Measurements from ENCODE around the gene GARIN1A.
"Not testable (repeated sequence)": the region's sequence is repeated elsewhere in the genome, so short reads cannot be mapped to it uniquely, and the experiment has no call there.

Gene GARIN1A

DNA sequence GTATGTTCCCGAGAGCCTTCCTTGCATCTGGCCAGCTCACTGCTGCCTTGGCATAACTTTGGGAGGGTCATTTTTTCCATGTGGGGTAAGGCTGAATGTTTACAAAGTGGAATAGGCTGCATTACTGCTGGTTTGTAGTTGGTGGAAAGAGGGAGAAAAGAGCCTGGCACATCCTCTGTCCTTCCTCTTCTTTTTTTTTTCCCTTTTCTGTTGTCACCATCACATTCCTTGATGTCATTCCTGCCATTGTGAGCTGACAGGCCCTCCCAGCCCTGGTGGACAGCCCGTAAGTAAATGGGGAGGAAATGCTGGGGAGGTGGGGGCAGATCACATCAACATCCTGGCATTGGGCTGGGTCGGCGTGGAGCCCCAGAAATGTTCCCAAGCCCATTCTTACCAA lies at the start of gene GARIN1A:
Gene GARIN1A (plus strand): TSS at position 301 of the 400 bp plus-strand sequence. CDS start 106 bp downstream, outside the sequence.
- DNase-seq (ENCODE audit: low spot score) = no peak

GRCh38 chr7:128627124-128627523 lies 45.0 kb upstream of the GARIN1A start:
- not testable (repeated sequence) for DNase-seq (ENCODE audit: low spot score)

- not testable (repeated sequence) for DNase-seq (ENCODE audit: low spot score)
These were observed 38.2 kb upstream of the GARIN1A start for GRCh38 chr7:128633915-128634314.

GRCh38 chr7:128645206-128645605 lies 26.9 kb upstream of the GARIN1A start:
- not testable (repeated sequence) for DNase-seq (ENCODE audit: low spot score)

GRCh38 chr7:128645844-128646243 lies 26.2 kb upstream of the GARIN1A start:
- DNase-seq (ENCODE audit: low spot score) = not testable (repeated sequence)

DNA sequence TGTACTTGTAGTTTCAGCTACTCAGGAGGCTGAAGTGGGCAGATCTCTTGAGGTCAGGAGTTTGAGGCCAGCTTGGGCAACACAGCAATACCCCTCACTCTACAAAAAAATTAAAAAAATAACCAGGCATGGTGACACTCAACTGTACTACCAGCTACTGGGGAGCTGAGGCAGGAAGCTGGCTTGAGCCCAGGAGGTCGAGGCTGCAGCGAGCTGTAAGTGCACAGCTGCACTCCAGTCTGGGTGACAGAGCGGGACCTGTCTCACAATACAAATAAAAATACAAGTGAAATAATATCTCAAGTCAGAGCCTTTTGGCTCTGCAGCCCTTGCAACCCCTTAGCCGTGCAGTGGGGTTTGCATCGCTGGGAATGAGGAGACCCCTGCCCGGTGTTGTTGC lies 25.2 kb upstream of the GARIN1A start:
- not testable (repeated sequence) for DNase-seq (ENCODE audit: low spot score)

- not testable (repeated sequence) for DNase-seq (ENCODE audit: low spot score)
These were observed 21.0 kb upstream of the GARIN1A start for GRCh38 chr7:128651096-128651495.

DNA sequence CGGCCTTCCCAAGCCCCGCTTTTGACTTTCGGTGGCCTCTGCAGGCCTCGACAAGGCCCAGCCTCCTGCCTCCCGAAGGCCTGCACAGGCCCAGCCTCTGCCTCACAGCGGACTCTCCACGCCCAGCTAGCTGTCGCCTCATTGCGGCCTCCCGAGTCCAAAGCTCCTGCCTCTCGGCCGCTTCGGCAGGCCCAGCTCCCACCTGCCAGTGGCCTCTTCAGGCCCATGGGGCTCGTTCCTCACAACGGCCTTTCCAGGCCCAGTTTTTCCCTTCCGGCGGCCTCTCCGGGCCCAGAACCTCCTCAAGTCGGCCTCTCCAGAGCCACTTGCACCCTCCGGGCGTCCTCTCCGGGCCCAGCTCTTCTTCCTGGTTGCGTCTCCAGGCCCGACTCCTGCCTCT lies 19.5 kb upstream of the GARIN1A start:
- not testable (repeated sequence) for DNase-seq (ENCODE audit: low spot score)

DNA sequence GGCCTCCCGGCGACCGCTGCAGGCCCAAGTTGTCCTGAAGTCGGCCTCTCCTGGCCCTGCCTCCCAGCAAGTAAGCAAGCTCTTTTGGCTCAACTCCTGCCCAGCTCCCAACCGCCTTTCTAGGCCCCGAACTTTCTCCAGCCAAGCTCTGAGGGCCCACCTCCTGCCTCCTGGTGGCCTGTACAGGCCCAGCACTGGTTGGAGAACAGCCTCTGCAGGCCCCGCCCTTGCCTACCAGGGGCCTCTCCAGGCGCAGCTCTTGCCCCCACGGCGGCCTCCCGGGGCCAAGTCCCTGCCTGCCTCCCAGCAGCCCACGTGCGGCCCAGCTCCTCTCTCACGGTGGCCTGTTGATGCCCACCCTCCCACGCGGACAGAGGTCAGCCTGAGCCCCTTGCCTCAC lies 18.9 kb upstream of the GARIN1A start:
- not testable (repeated sequence) for DNase-seq (ENCODE audit: low spot score)

DNA sequence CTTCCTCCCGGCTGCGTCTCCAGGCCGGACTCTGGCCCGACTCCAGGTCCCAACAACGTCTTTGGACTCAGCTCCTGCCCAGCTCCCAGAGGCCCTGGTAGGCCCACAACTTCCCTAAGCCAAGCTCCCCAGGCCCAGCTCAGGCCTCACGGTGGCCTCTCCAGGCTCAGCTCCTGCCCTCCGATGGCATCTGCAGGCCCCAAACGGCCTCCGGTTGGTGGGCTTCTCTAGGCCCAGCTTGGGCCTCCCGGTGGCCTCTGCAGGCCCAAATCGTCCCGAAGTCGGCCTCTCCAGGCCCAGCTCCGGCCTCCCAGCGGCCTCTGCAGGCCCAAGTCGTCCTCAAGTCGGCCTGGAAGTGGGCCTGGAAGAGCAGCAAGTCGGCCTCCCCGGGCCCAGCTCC lies 18.0 kb upstream of the GARIN1A start:
- not testable (repeated sequence) for DNase-seq (ENCODE audit: low spot score)

GRCh38 chr7:128654501-128654900 lies 17.6 kb upstream of the GARIN1A start:
- not testable (repeated sequence) for DNase-seq (ENCODE audit: low spot score)

DNA sequence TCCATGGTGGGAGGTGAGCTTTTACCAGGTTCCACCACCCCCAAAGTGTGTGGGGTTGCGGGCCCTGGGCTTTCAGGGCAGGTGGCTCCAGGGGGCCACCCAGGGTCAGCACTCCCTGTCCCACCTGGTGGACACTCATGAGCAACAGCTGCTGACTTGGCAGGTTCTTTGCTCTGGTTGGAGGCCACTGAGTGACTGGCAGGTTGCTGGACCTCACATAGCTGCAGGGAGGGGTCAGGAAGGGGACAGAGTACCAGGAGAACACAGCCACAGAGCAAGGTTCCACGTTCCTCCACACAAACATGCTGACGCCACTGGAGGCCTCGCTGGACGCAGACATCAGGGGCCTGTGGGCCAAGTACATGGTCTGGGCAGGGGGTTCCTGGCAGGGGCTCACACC lies 13.7 kb upstream of the GARIN1A start:
- DNase-seq (ENCODE audit: low spot score) = not testable (repeated sequence)

- DNase-seq (ENCODE audit: low spot score) = no peak
These were observed 11.5 kb upstream of the GARIN1A start for GRCh38 chr7:128660596-128660995.

DNA sequence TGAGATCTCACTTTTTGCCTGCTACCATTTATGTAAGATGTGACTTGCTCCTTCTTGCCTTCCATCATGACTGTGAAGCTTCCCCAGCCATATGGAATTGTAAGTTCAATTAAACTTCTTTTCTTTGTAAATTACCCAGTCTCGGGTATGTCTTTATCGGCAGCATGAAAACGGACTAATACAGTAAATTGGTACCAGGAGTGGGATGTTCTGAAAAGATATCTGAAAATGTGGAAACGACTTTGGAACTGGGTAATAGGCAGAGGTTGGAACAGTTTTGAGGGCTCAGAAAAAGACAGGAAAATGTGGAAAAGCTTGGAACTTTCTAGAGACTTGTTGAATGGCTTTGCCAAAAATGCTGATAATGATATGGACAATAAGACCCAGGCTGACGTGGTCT lies 10.6 kb upstream of the GARIN1A start:
- DNase-seq (ENCODE audit: low spot score) = no peak

GRCh38 chr7:128662091-128662490 lies 10.0 kb upstream of the GARIN1A start:
- no peak for DNase-seq (ENCODE audit: low spot score)

DNA sequence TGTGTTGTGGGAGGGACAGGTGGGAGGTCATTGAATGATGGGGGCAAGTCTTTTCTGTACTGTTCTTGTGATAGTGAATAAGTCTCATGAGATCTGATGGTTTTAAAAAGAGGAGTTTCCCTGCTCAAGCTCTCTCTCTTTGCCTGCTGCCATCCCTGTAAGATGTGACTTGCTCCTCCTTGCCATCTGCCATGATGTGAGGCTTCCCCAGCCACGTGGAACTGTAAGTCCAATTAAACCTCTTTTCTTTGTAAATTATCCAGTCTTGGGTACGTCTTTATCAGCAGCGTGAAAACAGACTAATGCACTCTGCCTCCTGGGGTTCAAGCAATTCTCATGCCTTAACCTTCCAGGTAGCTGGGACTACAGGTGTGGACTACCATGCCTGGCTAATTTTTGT lies 8.9 kb upstream of the GARIN1A start:
- not testable (repeated sequence) for DNase-seq (ENCODE audit: low spot score)

- no peak for DNase-seq (ENCODE audit: low spot score)
These were observed 7.0 kb upstream of the GARIN1A start for GRCh38 chr7:128665057-128665456.

DNA sequence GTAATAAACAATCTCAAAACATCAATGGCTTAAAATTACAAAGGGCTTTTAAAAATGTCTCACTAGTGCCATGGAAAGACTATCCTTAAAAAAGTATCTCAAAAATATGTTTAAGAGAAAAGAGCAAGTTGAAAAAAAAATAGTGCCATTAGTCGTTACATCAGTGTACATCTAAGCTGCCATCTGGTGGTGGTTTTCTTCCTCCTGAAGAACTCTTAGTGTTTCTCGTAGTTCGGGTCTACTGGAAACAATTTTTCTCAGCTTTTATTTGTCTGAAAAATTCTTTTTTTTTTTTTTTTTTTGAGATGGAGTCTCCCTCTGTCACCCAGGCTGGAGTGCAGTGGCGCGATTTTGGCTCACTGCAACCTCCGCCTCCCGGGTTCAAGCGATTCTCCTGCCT lies 5.9 kb upstream of the GARIN1A start:
- peak; percentile 30 for DNase-seq (ENCODE audit: low spot score)

DNA sequence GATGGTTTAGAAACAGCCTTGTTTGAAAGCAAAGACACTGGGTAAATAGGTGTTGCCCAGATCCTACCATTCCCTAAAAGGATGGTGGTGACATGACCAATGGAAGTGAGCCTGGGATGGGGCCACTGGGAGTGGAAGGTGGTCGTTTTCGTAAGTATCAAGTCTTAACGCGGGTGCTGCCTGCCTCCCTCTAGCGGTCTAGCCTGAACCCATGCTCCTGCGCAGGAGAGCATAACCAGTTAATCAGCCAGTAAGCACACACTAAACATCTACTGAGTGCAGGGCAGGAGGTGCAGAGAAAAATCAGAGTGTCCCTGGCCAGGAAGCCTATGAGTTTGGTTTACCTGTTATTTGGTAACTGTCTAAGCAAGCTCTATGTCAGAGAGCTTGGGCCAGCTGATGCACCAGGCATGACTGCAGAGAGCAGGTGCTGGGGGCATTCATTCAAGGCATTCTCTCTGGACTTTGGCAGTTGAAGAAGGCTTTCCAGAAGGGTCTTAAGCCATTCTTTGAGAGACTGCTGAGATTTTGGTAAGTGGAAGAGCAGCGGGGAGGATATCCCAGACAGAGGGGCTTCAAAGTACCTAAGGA lies 930 bp downstream of the GARIN1A start:
- no peak for DNase-seq (ENCODE audit: low spot score)

DNA sequence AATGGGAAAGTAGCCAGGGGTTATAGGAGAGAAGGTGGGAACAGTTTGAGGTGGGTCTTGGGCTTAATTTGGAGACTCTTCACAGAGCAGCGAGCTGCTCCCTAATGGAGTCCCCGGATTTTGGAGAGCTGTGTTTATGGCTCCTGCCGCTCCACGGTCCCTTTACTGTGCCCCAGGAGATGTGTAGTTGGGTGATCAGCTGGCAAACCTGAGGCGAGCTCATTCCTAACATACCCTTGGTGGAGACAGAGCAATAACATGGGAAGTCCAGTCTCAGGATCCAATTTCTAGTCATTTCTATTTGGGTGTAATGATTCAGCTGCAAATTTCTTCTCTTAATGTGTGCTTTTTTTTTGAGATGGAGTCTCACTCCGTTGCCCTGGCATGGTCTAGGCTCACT lies 1.5 kb downstream of the GARIN1A start:
- no peak for DNase-seq (ENCODE audit: low spot score)

- DNase-seq (ENCODE audit: low spot score) = no peak
These were observed 4.6 kb downstream of the GARIN1A start for GRCh38 chr7:128676665-128677064.

GRCh38 chr7:128679920-128680319 lies 7.8 kb downstream of the GARIN1A start:
- no peak for DNase-seq (ENCODE audit: low spot score)

DNA sequence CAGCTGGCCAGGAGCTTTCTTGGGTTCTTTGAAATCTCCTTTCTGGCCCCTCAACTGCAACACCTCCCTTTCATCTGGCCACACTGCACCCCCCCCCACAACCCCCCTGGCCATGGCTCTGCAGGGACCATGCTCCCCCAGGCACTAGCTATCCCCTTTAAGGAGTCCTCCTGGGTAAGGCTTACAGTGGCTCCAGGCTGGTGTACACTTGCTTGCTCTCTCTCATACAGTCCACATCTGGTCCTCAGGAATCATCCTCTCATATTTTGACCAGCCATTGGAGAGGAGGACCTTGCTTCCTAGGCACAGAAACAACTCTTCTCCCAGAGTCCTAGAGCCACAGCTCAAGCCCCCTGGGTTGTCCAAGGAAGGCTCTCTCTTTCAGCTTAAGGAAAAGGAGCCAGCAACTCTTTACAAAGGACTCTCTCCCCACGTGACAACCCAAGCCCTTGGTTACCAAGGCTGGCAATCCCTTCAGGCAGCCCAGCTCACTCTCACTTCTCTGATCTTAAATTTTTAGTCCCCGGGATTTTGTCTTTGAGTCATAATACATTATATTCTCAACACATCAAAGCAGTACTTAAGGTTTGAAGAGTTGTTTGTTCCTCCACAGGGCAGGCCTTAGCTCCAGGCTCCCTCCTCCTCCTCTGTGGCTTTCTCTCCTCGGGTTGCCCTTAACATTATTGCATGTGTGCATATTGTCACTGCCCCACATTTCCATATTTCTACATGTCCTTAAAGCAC lies 9.9 kb downstream of the GARIN1A start:
- DNase-seq (ENCODE audit: low spot score) = no peak

DNA sequence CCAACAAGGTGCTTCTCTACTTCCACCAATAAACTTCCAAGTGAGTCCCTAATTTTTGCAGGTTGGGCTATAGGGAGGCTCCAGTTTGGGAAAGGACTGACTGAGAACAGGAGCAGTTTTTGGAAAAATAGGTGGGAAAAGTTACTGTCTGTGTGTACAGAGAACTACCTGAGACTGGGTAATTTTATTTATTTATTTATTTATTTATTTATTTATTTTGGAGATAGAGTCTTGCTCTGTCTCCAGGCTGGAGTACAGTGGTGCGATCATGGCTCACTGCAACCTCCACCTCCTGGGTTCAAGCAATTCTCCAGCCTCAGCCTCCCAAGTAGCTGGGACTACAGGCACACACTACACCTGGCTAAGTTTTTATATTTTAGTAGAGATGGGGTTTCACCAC lies 11.2 kb downstream of the GARIN1A start:
- not testable (repeated sequence) for DNase-seq (ENCODE audit: low spot score)

Data from AG08395 (cell line).